C1 segment of cervical spinal cord (tissue), 14 donors: Measurements from ENCODE around the gene LACTB.
A peak's percentile ranks its signal among the peaks of the same experiment; 100 is the strongest.
"Not testable (repeated sequence)": the region's sequence is repeated elsewhere in the genome, so short reads cannot be mapped to it uniquely, and the experiment has no call there.

Experiments used
- DNase-seq, 14 donors: peaks; one replicate each; lab custom pipeline; 2025; lab: John Stamatoyannopoulos, UW

Gene LACTB

DNA sequence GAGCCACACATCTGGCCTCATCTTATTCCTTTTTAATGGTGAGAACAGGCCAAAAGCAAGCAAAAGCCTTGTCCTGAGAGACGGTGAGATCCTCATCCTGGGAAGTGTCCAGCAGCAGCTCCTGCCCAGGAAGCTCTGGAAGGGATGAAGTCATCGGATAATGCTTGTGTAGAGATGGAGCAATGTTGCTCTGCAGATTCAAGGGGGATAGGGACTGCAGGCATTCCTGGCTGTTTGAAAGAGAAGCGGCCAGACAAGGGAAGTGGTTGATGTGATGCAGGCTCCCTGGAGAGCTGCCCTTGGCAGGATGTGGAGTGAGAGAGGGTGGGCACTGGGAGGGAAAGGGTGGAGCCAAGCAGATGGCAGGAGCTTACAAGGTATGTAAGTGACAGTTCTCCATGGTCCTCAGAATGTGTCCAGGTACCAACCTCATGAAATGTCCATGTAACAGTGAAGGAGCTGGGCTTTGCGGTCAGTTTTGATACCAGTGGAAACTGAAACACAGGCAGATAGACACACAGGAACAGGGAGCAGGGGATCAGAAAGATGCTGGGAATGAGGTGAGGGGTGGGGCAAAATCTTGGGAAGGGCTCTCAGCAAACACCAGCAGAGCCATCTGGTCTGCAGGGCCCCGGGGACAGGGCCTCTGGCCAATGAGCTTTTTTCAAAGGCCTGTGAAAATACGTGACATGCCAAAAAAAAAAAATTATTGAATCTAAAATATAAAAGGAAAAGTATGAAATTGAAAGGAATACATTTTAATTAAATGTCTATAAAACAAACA, 32.2 kb upstream of the LACTB start:
- peak in 1 of 14 donors; percentile 35 for DNase-seq

DNA sequence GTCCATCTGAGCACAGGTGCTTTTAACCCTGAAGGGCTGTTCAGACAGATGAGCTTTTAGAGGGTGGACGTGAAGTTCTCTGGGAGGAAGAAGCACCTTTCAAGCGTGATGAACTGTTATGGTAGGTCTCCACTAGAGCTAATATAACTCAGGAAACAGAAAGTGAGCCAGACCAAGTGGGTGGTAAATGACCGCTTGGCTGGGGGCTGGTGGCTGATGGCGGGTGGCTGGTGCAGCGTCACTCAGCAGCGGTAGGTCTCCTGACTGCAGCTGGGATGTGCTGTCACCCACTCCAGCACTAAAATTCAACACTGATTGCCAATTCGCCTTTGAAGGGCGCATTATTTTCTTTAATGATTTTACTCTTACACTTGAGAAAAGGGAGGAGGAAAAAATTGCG, 31.2 kb upstream of the LACTB start:
- DNase-seq, result no peak

DNA sequence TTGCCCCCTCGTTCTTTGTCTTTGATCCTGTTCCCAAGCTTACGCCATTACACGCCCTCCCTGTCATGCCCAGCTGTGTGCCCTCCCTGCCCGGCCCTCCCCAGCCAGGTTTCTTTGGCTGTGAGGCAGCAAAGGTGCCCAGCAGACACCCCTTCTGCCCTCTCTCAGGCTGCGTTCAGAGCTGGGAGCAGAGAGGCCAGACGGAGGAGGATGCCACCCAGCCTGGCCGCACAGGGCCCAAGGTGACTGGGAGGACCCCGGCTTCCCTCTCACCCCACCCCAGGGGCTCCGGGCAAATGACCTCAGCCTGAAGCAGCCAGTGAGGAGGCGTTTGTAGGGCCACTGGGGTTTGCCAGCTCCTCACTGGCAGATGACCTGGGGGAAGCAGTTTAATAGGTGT, 30.8 kb upstream of the LACTB start:
- no peak for DNase-seq

DNA sequence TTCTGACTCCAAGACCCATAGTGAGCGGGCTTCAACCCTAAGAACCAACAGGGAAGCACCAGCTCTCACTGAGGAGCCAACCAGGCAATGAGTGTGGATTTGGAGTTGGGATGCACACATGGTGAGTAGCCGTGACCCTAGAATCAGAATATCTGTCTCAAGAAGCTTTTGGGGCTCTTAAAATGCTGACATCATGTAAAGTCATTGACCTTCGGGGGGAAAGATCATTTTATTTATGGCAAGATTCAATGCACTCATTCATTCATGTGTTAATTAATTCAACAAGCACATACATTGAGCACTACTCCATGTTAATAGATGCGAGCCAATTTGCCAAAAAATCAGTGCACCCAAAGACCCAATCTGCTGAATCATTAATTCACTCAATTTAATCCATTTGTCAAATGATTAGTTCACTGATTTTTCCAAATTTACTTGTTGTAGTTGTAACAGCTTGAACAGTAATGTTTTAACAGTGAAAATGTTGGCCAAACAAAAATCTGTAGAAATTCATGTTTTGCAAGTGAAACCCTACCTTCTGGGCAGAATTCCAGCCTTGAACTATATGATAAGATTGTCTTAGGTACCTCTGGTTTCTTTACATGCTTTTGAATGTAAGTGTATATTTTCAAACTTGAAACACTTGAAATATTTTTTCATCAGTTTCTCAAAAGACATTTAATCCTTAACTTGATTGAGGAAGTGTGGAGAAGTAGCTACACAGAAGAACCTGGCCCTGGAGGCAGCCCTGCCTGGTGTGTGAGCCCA, 29.8 kb upstream of the LACTB start:
- no peak for DNase-seq

DNA sequence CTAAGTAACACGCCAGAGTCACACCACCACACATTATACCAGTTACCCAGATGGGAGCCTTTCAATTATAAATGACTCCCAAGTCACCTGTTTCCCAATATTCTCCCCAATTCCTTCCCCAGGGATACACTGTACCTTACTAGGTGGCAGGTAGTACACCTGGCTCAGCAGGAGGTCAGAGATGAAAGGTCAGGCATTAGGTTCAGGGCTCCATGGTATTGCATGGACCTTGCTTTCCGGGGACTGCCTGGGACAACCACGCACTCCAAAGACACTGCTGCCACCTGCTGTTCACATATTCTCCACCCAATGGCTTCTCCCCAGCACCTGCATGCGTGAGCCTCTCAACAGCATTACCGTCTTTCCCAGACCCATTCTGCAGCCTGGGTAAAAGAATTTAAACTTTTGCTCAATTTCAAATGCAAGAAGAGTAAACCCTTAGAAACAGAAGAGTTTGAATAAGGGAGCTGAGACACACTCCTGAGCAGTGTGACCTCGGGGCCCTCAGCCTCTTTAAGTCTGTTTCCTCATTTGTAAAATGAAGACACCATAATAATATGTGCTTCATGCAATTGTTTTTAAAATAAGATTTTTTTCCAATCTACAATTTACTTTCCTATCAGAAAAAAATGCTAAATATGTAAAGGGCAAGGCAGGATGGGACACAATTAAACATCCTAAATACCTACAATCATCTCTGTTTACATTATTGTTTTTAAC, 28.0 kb upstream of the LACTB start:
- peak in 13 of 14 donors; percentile 8 to 76 (median 49) for DNase-seq

DNA sequence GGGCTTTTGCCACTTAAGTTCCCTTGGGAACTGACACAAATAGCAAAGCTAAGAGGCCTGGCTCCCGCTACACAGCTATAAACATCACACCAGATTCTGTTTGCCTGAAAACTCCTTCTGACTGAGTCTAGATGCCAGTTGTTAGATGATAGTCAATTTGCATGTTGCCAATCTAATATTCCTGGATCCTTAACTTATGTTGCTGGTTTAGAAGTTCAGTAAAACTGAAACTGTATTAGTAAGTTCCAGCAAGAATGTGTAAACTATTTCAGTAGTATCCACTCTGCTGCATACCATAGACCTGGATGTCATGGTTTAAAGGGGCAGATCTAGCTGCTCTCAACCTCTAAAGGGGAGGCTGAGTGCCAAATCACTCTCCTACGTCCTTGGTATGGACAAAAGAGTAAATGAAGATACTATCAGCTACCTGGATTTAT, 27.1 kb upstream of the LACTB start:
- no peak for DNase-seq

DNA sequence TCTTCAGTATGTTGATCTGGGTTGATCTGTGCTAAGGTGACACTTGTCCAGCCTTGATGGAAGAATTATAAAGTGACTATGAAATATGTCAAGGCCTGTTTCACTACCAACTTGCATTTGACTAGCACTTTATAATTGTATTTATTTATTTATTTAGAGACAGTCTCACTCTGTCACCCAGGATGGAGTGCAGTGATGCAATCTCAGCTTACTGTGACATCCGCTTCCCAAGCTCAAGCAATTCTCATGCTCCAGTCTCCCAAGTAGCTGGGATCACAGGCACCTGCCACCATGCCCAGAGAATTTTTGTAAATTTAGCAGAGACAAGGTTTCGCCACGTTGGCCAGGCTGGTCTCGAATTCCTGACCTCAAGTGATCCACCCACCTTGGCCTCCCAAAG, 25.5 kb upstream of the LACTB start:
- DNase-seq, result no peak

DNA sequence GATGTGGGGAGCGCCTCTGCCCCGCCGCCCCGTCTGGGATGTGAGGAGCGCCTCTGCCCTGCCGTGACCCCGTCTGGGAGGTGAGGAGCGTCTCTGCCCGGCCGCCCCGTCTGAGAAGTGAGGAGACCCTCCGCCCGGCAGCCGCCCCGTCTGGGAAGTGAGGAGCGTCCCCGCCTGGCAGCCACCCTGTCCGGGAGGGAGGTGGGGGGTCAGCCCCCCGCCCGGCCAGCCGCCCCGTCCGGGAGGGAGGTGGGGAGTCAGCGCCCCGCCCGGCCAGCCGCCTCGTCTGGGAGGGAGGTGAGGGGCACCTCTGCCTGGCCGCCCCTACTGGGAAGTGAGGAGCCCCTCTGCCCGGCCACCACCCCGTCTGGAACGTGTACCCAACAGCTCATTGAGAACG, 22.8 kb upstream of the LACTB start:
- DNase-seq, result not testable (repeated sequence)

DNA sequence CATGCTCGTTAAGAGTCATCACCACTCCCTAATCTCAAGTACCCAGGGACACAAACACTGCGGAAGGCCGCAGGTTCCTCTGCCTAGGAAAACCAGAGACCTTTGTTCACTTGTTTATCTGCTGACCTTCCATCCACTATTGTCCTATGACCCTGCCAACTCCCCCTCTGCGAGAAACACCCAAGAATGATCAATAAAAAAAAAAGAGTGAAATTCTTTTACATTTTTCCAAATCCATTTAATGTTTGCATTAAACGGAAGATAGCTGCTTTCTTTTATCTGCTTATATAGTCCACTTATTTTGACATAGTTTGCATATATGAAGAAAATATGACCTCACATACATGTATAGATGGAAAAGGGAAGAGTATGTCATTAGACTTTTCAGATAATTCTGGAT, 22.1 kb upstream of the LACTB start:
- DNase-seq, result not testable (repeated sequence)

DNA sequence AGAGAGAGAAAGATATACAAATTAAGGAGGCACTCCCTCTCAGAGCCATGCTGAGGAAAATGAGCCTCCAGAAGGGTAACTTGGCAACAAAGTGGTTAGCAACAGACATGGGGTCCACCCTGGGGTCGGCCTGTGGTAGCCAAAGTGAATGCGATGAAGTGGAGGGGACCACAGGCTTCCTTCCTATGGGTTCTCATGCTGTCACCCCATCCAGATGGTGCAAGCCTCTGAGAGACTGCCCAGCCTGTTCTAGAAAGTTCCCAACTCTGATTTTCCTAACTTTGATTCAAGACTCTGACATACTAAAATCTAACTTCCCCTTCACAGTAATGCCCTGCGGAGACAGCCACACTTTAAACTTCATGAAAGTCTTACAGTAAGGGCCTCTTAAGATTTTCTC, 18.2 kb upstream of the LACTB start:
- no peak for DNase-seq

DNA sequence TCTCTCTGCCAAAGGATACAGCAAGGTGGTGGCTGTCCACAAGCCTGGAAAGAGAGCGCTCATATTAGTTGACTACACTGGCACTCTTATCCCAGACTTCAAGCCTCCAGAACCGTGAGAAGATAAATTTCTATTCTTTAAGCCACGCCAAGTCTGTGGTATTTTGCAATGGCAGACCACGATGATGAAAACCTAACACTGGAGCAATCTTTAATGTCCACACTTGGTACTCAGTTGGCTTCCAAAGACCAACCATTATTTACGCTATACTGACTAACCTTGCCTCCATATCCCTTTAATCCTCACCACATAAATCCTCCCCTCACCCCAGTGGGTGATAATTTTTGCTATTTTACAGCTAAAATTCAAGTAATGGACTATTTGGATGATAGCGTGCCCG, 16.9 kb upstream of the LACTB start:
- DNase-seq, result no peak

DNA sequence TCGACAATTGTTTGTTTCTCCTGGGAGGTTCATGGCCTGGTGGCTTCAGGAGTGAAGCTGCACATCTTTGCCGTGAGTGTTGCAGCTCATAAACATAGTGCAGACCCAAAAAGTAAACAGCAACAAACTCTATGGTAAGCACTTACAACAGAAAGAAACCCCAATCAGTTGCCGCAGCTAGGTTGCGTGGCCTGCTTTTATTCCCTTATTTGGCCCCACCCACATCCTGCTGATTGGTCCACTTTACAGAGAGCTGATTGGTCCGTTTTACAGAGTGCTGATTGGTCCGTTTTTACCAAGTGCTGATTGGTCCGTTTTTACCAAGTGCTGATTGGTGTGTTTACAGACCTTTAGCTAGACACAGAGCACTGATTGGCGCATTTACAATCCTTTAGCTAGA, 16.3 kb upstream of the LACTB start:
- not testable (repeated sequence) for DNase-seq

DNA sequence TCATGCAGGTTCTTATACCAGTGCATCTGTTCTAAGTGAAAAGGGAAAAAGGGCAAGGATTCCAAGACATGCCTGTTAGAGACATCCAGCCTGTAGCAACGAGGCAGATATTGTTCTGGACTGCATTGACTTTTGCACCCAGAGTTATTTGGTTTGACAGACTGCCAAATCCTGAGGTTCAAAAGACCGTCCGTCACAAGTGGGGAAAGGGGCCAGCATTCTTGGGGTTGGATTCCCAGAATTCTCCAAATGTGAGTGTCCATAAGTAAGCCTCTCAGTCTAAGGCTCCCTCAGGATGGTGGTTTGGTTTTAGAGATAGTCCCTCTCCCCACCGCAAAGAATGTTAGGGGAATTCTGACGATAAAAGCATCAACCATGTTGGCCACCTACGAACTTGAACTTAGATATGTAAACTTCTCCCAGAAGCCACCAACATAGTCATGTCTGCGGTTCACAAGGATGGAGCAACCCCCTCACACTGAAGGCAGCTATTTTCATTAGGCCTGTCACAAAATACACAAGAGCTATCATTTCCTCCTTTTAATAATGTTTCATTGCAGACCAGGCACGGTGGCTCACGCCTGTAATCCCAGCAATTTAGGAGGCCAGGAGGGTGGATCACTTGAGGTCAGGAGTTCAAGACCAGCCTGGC, 13.6 kb upstream of the LACTB start:
- no peak for DNase-seq

DNA sequence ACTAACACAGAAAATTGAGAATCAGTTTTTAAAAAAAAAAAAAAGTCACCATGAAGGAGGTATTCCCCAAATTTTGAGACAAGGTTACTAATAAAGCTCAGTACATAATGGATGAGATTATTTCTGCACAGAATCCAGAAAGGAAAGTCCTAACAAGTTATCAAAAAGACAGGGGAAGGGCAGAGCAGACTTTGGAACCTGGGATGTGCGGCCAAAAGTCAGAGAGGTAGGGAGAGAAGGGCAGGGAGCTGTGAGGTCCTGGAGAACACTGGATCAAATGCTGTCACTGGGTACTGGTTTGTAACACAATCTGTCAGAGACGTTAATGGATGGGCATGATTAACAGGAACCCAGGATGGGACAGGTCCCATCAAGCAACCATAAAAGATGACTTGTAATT, 12.2 kb upstream of the LACTB start:
- no peak for DNase-seq

DNA sequence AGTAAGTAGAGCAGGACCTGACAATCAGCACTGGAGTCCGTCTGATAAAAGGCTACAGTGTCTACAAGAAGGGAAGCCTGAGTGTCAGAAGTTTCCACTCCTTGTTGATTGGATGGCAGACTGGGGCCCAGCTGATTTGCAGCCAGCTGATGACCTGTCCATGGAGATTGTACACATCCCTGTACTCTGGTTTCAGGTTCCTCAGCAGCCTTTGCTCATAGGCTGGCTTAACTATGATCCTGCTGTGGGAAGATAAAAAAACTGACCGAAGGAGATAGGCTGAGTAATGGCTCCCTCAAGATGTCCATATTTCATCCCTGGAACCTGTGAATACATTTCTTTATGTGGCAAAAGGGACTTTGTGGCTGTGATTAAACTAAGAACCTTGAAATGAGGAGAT, 11.7 kb upstream of the LACTB start:
- DNase-seq, result no peak

DNA sequence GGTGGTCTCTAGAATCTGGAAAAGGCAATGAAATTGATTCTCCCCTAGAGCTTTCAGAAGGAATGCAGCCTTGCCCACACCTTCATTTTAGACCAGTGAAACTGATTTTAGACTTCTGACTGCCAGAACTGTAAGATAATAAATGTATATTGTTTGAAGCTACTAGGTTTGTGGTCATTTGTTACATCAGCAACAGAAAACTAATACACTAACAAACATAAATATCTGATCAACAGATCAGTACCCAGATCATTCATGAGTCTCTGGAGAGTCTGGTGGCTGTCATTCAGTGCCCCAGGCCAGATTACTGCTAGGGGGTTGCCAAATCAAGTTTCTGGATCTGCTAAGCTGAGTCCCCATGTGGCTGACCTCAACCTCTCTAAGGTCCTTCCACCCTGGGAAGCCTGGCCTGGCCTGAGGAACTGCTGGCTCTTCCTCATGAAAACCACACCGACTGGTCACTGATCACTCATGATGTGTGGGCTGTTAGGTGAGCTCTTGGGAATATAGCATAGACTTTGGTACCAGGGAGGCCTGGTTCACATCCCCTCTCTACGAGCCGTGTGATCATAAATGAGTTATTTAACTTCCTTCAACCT, 11.1 kb upstream of the LACTB start:
- no peak for DNase-seq

DNA sequence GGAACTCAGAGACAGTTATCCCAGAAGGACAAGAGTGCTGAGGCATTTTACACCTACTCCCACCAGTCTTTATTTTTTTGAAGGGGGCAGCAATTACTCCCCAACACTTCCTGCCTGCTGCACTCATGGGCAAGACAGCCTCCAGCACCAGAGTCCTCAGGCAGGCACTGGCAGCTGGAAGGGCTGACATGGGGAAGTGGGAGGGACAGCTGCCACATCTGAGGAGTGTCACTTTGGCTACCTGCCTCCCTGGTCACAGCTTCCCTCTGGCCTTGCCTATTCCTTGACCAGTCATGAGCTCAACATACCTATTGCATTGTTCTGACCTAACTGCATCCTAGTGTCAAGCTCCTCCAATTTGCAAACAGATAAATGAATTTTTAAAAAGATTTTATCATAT, 10.2 kb upstream of the LACTB start:
- DNase-seq, result no peak

DNA sequence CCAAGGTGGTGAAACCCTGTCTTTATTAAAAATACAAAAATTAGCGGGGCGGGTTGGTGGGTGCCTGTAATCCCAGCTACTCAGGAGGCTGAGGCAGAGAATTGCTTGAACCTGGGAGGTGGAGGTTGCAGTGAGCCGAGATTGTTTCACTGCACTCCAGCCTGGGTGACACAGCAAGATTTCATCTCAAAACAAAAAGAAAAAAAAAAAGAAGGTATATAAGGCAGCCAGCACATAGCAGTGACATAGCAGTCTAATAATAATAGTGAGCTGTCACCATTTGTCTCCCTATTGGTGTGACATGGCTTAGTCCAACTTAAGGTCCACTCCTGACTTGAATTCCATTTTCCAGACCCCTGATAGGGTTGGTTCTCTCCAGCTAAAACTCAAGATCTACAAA, 8.8 kb upstream of the LACTB start:
- no peak for DNase-seq

DNA sequence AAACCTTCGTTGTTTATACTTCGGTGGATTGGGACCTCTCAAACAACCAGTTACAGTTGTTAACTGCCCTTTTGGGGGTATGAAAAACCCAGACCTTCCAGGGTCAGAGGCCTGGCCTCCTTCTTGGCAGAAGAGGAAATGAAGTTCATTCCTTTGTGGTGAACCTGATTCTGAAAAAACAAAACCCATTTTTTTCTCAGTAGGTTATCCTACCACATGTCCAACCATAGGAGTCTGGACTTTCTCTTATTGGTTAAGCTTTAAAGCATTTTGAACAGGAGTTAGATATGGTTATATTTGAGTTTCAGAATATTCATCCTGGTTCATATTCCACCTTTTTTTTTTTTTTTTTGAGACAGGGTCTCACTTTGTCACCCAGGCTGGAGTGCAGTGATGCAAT, 7.2 kb upstream of the LACTB start:
- DNase-seq, result no peak

DNA sequence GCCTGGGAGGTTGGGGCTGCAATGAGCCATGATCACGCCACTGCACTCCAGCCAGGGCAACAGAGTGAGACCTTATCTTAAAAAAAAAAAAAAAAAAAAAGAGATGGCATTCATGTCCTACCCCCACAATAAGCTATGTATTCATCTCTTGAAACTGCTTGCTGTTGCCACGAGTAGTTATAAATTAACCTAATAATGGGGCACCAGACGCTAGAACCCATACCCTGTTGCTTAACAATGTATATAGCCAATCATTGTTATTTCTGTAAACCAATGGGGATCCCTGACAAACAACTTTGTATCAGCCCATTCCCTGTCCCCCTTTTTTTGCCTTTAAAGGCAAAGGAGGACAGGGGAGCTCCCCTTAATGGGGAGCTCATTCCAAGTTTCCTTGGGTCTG, 2.8 kb upstream of the LACTB start:
- no peak for DNase-seq
